A549 treated with GW870086 at 1 μM for 4 hours (cell line): ENCODE results near the gene MOGAT3. TPM values are rescaled to one million over a fixed set of nuclear protein-coding genes. Genes with fewer than 3 reads are reported as not detected.

Source experiments
- total RNA-seq: library from RNA; stranded (reverse); fragments of 200-300 nt; extraction: Qiagen RNA extraction; gene quantifications from 5 replicates; pipeline ENCODE4 v1.2.3, GENCODE V29; 2022; ENCODE audit warnings: low read depth

Gene MOGAT3
- total RNA-seq, result not detected in 5 replicates

GRCh38 chr7:101200862-101201599, at the start of gene MOGAT3:
Gene MOGAT3 (minus strand): TSS chr7:101201036. CDS start chr7:101200854, 182 bp downstream.

GRCh38 chr7:101244375-101245146, 43.7 kb upstream of the MOGAT3 start, which contains the start of gene FIS1:
Gene FIS1 (minus strand): TSS chr7:101245081. CDS start chr7:101245004, 77 bp downstream.

GRCh38 chr7:101237206-101238067, 36.6 kb upstream of the MOGAT3 start, which contains the start of gene CLDN15:
Gene CLDN15 (minus strand): TSS chr7:101237802. CDS start chr7:101237581, 221 bp downstream.

GRCh38 chr7:101217388-101218235, 16.8 kb upstream of the MOGAT3 start, which contains the start of the genes PLOD3 and ZNHIT1:
Gene PLOD3 (minus strand): TSS chr7:101217581. CDS start chr7:101217274, 307 bp downstream.
Gene ZNHIT1 (plus strand): TSS chr7:101218165. CDS start chr7:101218196, 31 bp downstream.

GRCh38 chr7:101180130-101180755, 20.6 kb downstream of the MOGAT3 start, which contains the start of gene NAT16:
Gene NAT16 (minus strand): TSS chr7:101180293. CDS start chr7:101174807, 5,486 bp downstream.

GRCh38 chr7:101165075-101165957, 35.5 kb downstream of the MOGAT3 start, which contains the start of gene VGF:
Gene VGF (minus strand): TSS chr7:101165569. CDS start chr7:101164843, 726 bp downstream.

GRCh38 chr7:101153969-101154692, 46.7 kb downstream of the MOGAT3 start, which contains the start of gene AP1S1:
Gene AP1S1 (plus strand): TSS chr7:101154476. CDS start chr7:101154515, 39 bp downstream.

Other genes starting within 250 kb of the MOGAT3 start
- 14.8 to 23.2 TPM (median 20.8 TPM) in 5 replicates for gene MUC12, start 231.5 kb downstream of the MOGAT3 start, total RNA-seq
- gene MUC17, start 181.0 kb downstream of the MOGAT3 start, total RNA-seq, result 0.01 to 0.19 TPM (median 0.03 TPM) in 4 of 5 replicates, not detected in the other
- gene TRIM56, start 115.6 kb downstream of the MOGAT3 start, total RNA-seq, result 11.6 to 15.7 TPM (median 12.4 TPM) in 5 replicates
- gene SERPINE1, start 73.9 kb downstream of the MOGAT3 start, total RNA-seq, result 1,451 to 1,792 TPM (median 1,550 TPM) in 5 replicates
- gene AP1S1, start 46.6 kb downstream of the MOGAT3 start, total RNA-seq, result 140 to 156 TPM (median 147 TPM) in 5 replicates
- 12.8 to 27.7 TPM (median 17.7 TPM) in 5 replicates for gene VGF, start 35.5 kb downstream of the MOGAT3 start, total RNA-seq
- gene NAT16, start 20.7 kb downstream of the MOGAT3 start, total RNA-seq, result 0.06 to 0.25 TPM (median 0.11 TPM) in 5 replicates
- 69.1 to 87.4 TPM (median 81.3 TPM) in 5 replicates for gene PLOD3, start 16.5 kb upstream of the MOGAT3 start, total RNA-seq
- 80.9 to 104 TPM (median 90.2 TPM) in 5 replicates for gene ZNHIT1, start 17.1 kb upstream of the MOGAT3 start, total RNA-seq
- gene CLDN15, start 36.8 kb upstream of the MOGAT3 start, total RNA-seq, result 7.0 to 11.5 TPM (median 10.7 TPM) in 5 replicates
- gene FIS1, start 44.0 kb upstream of the MOGAT3 start, total RNA-seq, result 136 to 151 TPM (median 137 TPM) in 5 replicates
- 49.9 to 56.8 TPM (median 53.6 TPM) in 5 replicates for gene IFT22, start 120.8 kb upstream of the MOGAT3 start, total RNA-seq
- 0.36 to 0.83 TPM (median 0.60 TPM) in 5 replicates for gene COL26A1, start 161.8 kb upstream of the MOGAT3 start, total RNA-seq